ENCODE measurements around the gene SLAMF6.

DNA sequence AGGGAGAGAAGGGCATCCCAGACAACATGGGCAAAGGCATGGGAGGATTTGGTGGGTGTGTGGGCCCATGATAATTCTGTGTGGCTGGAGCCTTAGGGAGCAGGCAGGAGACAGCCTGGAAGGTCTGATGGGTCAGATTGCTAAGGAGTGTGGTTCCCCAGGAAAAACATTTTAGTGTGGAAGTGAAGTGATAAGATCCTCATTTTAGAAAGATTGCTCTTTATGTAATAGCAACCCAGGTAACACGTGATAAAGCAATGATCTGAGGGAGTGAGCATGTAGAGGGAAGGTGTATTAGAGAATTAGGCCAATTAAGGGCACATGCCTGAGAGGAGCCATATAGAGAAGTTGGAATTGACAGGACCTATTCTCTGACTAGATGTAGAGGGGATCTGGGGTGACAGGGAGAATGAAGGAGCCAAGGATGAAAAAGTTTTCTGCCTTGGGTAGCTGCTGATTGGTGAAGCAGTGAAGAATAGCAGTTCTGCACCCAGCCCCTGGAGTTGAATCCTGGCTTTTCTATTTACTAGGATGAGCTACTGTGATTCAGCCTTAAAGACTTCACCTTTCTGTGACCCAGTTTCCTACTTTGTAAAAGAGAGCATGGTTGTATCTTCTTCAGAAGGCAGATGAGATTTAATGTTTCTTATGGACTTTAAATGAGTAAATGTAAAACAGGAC is 18.7 kb upstream of the SLAMF6 start:
- TF ChIP-seq CREB1 (IDR thresholded peaks at IDR 0.05; ENCODE audit: low read depth): no peak
- no peak for TF ChIP-seq REST (IDR thresholded peaks at IDR 0.05; ENCODE audit: low read depth, low read length)
- no peak for TF ChIP-seq HCFC1 (IDR thresholded peaks at IDR 0.05; ENCODE audit: low read length)
- TF ChIP-seq, protein P1, sequence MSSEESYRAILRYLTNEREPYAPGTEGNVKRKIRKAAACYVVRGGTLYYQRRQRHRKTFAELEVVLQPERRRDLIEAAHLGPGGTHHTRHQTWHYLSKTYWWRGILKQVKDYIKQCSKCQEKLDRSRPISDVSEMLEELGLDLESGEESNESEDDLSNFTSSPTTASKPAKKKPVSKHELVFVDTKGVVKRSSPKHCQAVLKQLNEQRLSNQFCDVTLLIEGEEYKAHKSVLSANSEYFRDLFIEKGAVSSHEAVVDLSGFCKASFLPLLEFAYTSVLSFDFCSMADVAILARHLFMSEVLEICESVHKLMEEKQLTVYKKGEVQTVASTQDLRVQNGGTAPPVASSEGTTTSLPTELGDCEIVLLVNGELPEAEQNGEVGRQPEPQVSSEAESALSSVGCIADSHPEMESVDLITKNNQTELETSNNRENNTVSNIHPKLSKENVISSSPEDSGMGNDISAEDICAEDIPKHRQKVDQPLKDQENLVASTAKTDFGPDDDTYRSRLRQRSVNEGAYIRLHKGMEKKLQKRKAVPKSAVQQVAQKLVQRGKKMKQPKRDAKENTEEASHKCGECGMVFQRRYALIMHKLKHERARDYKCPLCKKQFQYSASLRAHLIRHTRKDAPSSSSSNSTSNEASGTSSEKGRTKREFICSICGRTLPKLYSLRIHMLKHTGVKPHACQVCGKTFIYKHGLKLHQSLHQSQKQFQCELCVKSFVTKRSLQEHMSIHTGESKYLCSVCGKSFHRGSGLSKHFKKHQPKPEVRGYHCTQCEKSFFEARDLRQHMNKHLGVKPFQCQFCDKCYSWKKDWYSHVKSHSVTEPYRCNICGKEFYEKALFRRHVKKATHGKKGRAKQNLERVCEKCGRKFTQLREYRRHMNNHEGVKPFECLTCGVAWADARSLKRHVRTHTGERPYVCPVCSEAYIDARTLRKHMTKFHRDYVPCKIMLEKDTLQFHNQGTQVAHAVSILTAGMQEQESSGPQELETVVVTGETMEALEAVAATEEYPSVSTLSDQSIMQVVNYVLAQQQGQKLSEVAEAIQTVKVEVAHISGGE (CRISPR knock-in tag; IDR thresholded peaks at IDR 0.05): no peak
- TF ChIP-seq CHD2 (IDR thresholded peaks at IDR 0.05; ENCODE audit: borderline replicate concordance, low read depth, low read length): no peak
- no peak for TF ChIP-seq ZNF24 (IDR thresholded peaks at IDR 0.05)
- TF ChIP-seq POLR2A (IDR thresholded peaks at IDR 0.05; ENCODE audit: low read depth, low read length): no peak
- no peak for TF ChIP-seq POLR2AphosphoS5 (IDR thresholded peaks at IDR 0.05; ENCODE audit: low read length)
